ENCODE results near the gene GAK.

Gene GAK

DNA sequence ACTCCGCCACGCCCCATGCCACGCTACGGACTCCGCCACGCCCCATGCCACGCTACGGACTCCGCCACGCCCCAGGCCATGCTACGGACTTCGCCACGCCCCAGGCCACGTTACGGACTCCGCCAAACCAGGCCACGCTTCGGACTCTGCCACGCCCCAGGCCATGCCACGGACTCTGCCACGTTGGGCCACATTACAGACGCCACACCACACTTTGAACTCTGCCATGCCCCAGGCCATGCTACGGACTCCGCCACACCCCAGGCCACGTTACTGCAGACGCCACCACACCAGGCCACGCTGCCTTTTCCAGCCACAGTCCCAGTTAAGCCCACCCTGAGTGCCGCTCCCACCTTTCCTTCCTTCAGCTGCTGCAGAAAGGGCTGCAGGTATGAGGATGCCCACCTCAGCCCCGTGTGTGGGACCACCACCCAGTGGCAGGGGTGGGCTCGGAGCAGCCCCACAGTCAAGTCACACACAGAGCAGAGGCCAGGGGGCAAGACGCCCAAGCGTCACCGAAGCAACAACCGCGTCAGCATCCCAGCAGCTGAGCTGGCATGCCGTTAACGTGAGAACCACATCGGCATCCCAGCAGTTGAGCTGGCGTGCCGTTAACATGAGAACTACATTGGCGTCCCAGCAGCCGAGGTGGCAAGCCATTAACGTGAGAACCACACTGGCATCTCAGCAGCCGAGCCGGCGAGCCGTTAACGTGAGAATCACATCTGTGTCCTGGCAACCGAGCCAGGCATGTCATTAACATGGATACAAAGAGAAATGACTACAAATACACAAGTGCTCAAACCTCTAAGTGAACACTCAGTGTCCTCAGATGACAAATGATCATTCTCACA, 26.4 kb downstream of the GAK start:
- no peak for DNase-seq

DNA sequence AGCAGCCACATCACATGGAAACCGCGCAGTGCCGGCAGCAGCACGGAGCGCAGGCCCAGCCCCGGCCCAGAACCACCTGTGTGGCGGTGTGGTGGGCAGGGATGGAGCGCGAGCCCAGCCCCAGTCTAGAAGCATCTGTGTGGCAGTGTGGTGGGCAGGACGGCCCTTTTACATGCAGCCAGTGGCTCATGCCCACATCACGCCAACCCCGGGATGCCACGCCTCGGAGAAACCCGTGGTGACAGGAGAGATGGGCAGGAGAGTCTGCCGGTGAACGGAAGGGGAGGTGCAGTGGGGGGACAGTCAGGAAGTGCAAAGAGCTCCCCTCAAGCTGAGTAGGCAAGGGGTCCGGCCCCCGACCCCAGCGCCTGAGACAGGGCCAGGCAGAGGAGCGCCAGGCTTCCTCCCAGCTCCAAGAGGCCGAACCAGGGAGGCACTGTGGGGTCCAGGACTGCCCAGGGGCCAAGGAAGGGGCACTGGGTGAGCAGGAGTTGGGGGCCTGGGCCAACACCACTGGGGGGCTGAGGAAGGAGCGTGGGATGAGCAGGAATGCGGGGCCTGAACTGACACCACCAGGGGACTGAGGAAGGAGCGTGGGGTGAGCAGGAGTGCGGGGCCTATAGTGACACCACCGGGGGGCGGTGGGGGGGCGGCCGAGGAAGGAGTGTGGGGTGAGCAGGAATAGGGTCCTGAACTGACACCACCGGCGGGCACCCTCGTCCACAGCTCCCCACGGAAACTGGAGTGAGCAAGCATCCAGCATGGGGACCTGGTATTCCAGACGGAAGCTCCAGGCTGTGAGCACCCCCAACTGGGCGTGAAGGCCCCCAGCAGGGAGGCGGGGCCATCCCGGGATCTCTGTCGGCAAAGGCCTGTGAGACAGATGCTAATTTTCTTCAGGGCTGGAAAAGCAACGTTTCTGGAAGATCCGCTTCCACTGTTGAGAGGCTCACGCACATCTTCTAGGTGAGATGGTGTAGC, 28.8 kb downstream of the GAK start:
- no peak for DNase-seq

- DNase-seq = no peak
Observed at GRCh38 chr4:901192-901910, 30.8 kb downstream of the GAK start.

DNA sequence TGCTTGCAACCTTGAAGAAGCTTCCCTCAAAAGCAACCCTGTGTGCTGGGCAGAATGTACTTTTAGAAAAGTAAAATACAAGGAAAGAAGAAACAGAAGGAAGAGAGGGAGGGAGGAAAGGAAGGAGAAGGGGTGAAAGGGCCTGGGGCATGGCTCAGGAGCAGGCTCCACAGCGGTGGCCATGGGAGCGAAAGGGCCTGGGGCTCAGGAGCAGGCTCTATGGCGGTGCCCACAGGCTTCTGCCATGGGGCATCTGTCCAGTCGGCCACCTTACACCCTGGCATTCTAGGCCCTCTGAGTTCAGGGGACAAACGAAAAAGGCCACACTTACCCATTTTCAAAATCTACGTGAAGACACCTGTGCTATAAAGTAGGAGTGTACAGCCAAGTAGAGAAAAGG, 31.4 kb downstream of the GAK start:
- no peak for DNase-seq

DNA sequence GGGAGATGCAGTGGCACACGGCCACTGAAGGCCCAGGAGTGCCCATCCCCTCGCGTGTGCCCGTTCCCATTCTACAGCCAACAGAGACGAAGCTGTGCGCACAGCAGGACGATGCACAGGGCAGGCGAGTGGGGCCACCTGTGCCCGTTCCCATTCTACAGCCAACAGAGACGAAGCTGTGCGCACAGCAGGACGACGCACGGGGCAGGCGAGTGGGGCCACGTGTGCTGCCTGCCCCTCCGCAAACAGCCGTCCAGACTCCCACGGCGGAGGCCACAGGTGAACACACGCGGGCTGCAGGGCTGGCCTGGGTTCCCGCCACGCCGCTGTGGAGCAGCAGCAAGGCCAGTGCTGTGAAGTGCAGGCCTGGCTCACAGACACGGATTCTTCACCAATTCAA, 32.0 kb downstream of the GAK start:
- DNase-seq = no peak

GRCh38 chr4:899556-899906, 32.6 kb downstream of the GAK start:
- DNase-seq = no peak

GRCh38 chr4:898869-899555, 33.1 kb downstream of the GAK start:
- no peak for DNase-seq

GRCh38 chr4:898123-898522, 34.0 kb downstream of the GAK start:
- DNase-seq = no peak

DNA sequence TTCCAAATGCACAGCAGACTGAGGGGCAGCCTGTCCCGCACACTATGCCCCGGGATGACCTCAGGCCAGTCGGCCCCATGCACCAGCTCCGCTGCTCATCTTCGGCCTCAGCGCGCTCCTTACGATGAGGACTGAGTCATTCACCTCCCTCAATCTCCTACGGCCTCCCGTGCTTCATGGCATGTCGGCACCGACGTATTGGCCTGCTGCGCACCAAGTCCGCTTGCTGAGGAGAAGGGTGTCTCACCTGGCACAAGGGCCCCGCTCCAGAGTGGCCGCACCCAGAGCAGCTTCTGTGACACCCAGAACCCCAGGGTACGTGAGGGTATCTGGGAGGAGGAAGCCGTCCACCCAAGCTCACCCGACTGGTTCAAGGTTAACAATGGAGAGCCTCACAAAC, 35.5 kb downstream of the GAK start:
- DNase-seq = no peak

- no peak for DNase-seq
Observed at GRCh38 chr4:896216-896615, 35.9 kb downstream of the GAK start.

GRCh38 chr4:895596-895995, 36.5 kb downstream of the GAK start:
- no peak for DNase-seq

GRCh38 chr4:893995-894705, 38.0 kb downstream of the GAK start:
- no peak for DNase-seq

DNA sequence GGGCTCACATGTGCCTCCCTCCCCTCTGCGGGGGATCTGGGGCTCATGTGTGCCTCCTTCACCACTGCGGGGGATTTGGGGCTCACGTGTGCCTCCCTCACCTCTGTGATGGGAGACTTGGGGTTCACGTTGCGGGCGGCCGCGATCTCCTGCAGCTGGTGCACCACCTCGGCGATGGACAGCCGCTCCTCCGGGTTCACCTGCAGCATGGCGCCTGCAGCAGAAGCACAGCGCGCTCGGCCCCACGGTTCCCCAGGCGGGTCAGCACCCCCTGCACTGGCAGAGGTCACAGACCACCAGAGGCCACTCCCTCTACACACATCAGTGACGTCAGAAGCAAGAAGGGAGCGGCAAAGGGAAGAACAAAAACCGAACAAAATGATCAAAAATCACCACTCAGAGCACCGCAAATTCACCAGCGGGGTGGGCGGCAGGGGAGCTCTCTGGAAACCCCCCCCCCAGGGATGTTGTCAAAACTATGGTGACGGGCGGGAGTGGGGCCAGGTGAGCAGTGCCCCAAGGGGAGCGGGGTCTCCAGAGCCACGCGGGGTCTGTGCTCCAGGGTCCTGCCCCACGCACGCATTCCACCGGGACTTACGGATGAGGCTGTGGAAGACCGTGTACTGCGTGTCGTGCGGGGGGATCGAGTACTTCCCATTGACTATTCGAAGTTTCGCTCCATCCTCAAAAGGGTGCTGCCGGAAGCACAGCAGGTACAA, 38.7 kb downstream of the GAK start:
- DNase-seq = no peak

DNA sequence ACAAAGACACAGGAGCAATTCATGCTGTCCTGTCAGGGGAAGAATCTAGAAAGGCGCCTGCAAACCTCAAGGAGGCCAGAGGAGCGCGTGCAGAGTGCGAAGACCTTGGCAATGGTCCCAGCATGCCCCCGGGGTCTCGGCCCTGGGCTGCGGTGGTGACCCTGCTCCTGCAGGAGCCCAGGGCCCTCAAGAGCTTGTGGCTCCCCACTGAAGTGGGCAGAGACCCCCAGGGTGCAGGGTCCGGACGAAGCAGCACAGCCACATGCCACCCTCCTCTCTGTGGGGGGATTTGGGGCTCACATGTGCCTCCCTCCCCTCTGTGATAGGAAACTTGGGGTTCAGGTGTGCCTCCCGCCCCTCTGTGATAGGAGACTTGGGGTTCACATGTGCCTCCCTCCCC, 39.3 kb downstream of the GAK start:
- DNase-seq = no peak

GRCh38 chr4:891747-892146, 40.4 kb downstream of the GAK start:
- DNase-seq = no peak

DNA sequence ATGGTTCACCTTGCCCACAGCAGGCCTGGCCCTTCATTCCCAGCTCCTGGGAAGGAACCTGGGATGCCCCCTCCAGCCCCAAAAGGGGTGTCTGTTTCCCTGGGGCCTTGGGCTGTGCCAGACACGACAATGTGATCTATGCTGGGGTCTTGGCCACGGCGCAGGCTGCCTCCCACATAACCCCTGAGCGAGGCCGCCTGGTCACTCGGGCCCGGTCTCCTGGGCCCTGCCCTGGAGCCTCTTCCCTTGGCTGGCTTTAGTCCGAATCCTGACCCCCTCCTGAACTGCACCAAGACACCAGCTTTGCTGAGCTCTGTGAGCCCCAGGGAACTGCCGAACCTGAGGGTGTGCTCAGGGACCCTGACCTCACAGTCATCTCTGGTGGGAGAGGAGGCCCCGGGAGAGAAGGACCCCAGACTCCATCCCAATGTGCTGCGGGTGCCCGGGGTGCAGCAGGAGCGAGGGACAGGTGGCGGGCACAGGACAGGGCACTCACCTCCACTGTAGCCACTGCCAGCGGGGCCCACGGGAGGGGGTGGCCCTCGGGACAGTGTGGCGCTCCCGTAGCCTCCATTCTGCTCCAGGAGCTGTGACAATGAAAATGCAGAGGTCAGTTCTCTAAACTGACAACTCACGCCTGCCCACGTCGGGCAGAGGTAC, 42.0 kb downstream of the GAK start:
- no peak for DNase-seq

DNA sequence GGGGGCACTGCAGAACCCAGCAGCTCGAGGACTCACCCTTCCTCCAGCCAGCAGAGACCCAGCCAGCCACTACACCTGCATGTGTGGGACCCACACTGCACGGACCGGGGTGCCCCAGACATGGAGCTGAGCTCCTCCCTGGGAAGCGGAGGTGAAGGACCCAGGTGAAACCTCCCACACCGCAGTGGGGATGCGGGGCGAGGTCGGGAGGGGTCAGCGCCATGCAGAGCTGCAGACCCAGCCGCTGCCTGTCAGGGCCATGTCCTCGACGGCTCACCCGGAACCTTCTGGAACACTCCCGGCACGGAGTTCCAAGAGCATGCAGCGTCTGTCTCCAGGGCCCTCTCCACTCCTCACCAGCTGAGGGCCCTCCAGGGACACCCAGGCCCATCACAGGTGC, 42.6 kb downstream of the GAK start:
- no peak for DNase-seq

GRCh38 chr4:888029-888428, 44.1 kb downstream of the GAK start:
- DNase-seq = no peak

DNA sequence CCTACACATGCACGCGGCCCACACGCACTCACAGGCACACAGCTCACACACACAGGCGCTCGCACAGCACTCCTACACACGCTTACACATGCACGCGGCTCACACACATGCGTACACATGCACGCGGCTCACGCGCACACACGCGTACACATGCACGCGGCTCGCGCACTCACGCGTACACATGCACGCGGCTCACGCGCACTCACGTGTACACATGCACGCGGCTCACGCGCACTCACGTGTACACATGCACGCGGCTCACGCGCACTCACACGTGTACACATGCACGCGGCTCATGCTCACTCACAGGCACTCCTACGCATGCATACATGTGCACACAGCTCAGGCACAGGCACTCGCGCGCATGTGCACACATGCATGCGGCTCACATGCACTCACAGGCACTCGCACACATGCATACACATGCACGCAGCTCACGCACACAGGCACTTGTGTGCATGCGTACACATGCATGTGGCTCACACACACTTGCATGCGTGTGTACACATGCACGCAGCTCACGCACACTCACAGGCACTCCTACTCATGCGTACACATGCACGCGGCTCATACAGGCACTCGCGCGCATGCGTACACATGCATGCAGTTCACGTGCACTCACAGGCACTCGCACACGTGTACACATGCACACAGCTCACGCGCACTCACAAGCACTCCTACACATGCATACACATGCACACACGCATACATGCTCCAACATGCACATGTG, 44.9 kb downstream of the GAK start:
- no peak for DNase-seq

DNA sequence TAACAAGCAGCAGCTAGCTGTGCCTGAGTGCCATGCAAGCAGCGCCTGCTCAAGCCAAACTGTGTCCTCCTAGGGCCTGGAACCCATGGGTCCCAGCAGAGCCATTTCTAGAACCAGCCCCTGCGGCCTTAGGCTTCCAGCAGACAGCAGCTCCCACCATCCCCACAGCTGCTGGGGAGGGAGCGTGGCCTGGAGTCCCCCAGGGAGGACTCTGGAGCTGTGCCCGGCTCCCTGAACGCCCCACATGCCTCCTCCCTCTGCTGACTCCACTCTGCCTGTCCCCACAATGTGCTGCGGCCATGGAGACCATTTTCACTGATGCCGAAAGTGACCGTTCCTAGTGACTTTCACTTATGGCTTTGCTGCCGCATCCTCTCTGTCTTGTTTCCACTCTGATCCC, 45.9 kb downstream of the GAK start:
- DNase-seq = no peak
